Measurements from ENCODE around the gene FADS1.

DNA sequence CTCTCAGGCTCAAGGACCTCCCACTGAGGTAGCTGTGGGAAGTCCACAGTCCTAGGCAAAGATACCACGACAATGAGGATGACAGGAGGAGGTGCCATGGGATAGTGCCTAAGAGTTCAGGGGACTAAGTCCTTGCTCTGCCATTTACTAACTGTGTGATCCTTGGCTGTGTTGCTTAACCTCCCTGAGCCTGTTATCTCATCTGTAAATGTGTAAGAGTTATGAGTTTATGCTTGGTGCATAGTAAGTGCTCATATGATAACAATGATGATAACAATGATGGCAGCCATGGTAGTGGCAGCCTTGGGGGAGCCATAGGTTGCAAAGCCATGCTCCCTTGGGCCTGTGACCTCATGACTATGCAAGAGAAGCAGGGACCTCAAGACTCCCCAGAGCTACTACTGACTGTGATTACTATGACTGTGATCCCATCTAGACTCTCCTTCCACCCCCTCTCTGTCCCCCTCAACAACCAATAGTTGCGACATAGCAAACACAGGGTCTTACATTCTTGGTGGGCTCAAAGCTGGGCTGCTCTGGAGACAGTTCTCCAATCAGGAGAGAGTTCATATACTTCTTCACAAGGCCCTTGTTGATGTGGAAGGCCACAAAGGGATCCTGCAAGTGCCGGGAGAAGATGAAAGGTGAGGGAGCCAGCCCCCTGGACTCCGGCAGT lies 3.9 kb downstream of the FADS1 start:
- TF ChIP-seq, protein P1, sequence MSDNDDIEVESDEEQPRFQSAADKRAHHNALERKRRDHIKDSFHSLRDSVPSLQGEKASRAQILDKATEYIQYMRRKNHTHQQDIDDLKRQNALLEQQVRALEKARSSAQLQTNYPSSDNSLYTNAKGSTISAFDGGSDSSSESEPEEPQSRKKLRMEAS (IDR thresholded peaks at IDR 0.05; ENCODE audit: low read depth, low read length) = no peak
- TF ChIP-seq, protein P2, sequence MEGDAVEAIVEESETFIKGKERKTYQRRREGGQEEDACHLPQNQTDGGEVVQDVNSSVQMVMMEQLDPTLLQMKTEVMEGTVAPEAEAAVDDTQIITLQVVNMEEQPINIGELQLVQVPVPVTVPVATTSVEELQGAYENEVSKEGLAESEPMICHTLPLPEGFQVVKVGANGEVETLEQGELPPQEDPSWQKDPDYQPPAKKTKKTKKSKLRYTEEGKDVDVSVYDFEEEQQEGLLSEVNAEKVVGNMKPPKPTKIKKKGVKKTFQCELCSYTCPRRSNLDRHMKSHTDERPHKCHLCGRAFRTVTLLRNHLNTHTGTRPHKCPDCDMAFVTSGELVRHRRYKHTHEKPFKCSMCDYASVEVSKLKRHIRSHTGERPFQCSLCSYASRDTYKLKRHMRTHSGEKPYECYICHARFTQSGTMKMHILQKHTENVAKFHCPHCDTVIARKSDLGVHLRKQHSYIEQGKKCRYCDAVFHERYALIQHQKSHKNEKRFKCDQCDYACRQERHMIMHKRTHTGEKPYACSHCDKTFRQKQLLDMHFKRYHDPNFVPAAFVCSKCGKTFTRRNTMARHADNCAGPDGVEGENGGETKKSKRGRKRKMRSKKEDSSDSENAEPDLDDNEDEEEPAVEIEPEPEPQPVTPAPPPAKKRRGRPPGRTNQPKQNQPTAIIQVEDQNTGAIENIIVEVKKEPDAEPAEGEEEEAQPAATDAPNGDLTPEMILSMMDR (IDR thresholded peaks at IDR 0.05; ENCODE audit: low read depth, low read length) = no peak
